ENCODE measurements around the gene A4GNT.

Gene A4GNT

GRCh38 chr3:138124188-138124587 lies 8.0 kb downstream of the A4GNT start:
- Histone ChIP-seq H3K36me3 (ENCODE audit: low read depth) (no peaks in the 10 kb centered on the region), H3K4me3 (ENCODE audit: severe bottlenecking) (no peak overlapping the region), H3K4me1 (ENCODE audit: insufficient read depth, poor library complexity, severe bottlenecking) (no peaks in the 10 kb centered on the region), H3K9me3 (ENCODE audit: severe bottlenecking) (no peaks in the 10 kb centered on the region), H3K27ac (ENCODE audit: poor library complexity, severe bottlenecking) (no peak overlapping the region), H3K27me3 (ENCODE audit: insufficient read depth, poor library complexity, severe bottlenecking) (no peaks in the 10 kb centered on the region)
- DNase-seq (ENCODE audit: low spot score) (no peak), ATAC-seq (ENCODE audit: low read depth) (no peak)
- TF ChIP-seq CTCF (IDR thresholded peaks at IDR 0.05; ENCODE audit: poor library complexity, severe bottlenecking), result no peak

- no peaks in the 10 kb centered on the region for H3K4me1 ChIP-seq (ENCODE audit: insufficient read depth, poor library complexity, severe bottlenecking)
- no peak for TF ChIP-seq CTCF (IDR thresholded peaks at IDR 0.05; ENCODE audit: poor library complexity, severe bottlenecking)
- no peaks in the 10 kb centered on the region for H3K36me3 ChIP-seq (ENCODE audit: low read depth)
- no peak for DNase-seq (ENCODE audit: low spot score)
- no peaks in the 10 kb centered on the region for H3K9me3 ChIP-seq (ENCODE audit: severe bottlenecking)
- no peaks in the 10 kb centered on the region for H3K27me3 ChIP-seq (ENCODE audit: insufficient read depth, poor library complexity, severe bottlenecking)
- H3K4me3 ChIP-seq (ENCODE audit: severe bottlenecking), result no peak overlapping the region
- no peak for ATAC-seq (ENCODE audit: low read depth)
- no peak overlapping the region for H3K27ac ChIP-seq (ENCODE audit: poor library complexity, severe bottlenecking)
Measured at GRCh38 chr3:138119423-138119766, 12.8 kb downstream of the A4GNT start.

GRCh38 chr3:138118612-138119422 lies 13.4 kb downstream of the A4GNT start:
- H3K27ac ChIP-seq (ENCODE audit: poor library complexity, severe bottlenecking), result no peak overlapping the region
- ATAC-seq (ENCODE audit: low read depth), result peak; percentile 69
- H3K4me1 ChIP-seq (ENCODE audit: insufficient read depth, poor library complexity, severe bottlenecking), result peaks cover 3% of the 10 kb centered on the region
- H3K9me3 ChIP-seq (ENCODE audit: severe bottlenecking), result no peaks in the 10 kb centered on the region
- no peak overlapping the region for H3K4me3 ChIP-seq (ENCODE audit: severe bottlenecking)
- DNase-seq (ENCODE audit: low spot score), result no peak
- TF ChIP-seq CTCF (IDR thresholded peaks at IDR 0.05; ENCODE audit: poor library complexity, severe bottlenecking), result peak; percentile 92
- H3K36me3 ChIP-seq (ENCODE audit: low read depth), result no peaks in the 10 kb centered on the region
- H3K27me3 ChIP-seq (ENCODE audit: insufficient read depth, poor library complexity, severe bottlenecking), result no peaks in the 10 kb centered on the region

GRCh38 chr3:138114988-138115971 lies 16.9 kb downstream of the A4GNT start, which contains the start of gene DZIP1L:
Gene DZIP1L, minus strand, starts transcription at chr3:138115608. Its CDS starts 11,637 bp downstream, at chr3:138103971.
- Histone ChIP-seq H3K27me3 (ENCODE audit: insufficient read depth, poor library complexity, severe bottlenecking) (no peaks in the 10 kb centered on the region), H3K36me3 (ENCODE audit: low read depth) (no peaks in the 10 kb centered on the region), H3K27ac (ENCODE audit: poor library complexity, severe bottlenecking) (peak within 1 kb of the TSS; percentile 56), H3K9me3 (ENCODE audit: severe bottlenecking) (no peaks in the 10 kb centered on the region), H3K4me3 (ENCODE audit: severe bottlenecking) (peak within 1 kb of the TSS; percentile 93), H3K4me1 (ENCODE audit: insufficient read depth, poor library complexity, severe bottlenecking) (peaks cover 15% of the 10 kb centered on the region)
- peak; percentile 80 for ATAC-seq (ENCODE audit: low read depth)
- no peak for DNase-seq (ENCODE audit: low spot score)
- TF ChIP-seq CTCF (IDR thresholded peaks at IDR 0.05; ENCODE audit: poor library complexity, severe bottlenecking), result peak; percentile 74

Measured in RWPE2 (cell line).